NCI-H2171 (cell line): ENCODE measurements around the gene ITGAX.

Experiments
- DNase-seq: peaks from one replicate; lab custom pipeline; 2025; lab: John Stamatoyannopoulos, UW

ITGAX gene

DNA sequence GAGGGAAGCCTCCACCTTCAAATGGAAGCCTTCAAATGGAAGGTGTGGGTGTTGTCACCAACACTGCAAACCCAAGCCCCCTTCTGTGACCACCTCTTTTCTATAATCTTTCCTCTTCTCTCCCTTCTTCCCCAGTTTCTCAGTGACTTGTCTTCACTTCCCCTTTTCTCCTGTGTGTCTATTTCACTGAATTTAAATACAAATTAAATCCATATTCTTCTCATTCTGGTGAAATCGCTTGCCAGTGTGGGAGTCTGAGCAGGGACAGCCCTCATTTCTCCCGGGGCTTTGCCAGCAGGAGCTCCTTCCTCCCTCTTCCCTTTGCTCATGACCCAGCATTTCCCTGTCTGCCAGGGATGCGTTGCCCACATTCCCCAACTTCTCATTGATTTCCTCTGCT, 6.4 kb upstream of the ITGAX start:
- DNase-seq = no peak

DNA sequence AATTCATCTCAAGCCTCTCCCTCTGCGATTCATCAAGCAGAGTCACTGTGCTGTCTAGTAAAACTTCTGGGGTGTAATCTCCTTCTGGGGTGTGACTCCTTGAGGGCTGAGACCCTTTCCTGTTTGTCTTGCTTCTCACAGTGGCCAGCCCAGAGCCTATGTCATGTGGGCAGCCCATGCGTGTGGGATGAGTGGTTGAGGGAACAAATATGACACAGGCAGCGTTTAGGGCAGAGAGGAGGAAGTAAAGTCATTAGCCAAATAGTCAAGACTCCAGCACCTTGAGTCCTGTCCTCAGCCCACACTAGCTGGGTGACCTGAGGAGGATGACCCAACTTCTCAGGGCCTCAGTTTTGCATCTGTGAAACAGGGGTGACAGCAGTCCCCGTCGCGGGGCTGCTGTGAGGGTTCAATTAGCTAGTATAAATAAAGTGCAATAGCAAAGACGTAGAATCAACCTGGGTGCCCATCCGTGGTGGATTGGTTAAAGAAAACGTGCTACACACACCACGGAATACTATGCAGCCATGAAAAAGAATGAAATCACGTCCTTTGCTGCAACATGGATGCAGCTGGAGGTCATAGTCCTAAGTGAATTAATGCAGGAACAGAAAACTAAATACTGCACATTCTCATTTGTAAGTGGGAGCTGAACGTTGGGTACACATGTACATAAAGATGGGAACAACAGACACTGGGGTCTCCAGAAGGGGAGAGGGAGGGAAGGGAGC, 4.5 kb upstream of the ITGAX start:
- DNase-seq = no peak

DNA sequence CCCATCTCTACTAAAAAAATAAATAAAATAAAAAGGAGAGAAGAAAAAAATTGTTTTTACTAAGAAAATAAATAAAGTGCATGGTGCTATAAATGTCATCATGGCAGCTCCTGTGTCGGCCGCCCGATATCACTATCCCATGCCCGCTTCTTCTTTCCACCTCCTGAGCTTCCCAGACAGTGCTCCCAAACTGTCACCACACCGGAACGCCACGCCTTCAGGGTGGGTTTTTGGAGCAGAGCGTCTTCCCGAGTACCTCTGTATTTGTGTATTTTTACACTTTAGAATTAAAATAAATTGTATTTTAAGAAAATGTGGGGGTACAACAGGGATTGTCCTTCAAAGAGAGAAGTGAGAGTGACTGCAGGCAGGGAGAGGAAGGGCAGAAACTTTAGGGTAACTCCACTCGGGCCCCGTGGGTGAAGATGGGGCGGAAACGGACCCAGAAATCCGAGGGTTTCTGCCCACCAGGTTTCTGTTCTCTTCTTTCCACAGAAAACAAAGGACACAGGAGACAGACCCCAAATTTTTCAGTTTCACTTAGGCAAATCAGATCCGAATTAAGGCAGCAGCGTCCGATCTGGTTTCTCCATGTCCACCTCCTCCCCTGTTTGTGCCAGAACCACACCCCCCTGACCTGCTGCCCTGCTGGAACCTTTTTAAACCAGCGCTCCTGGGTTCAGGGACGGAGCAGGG, 3.6 kb upstream of the ITGAX start:
- DNase-seq = no peak

DNA sequence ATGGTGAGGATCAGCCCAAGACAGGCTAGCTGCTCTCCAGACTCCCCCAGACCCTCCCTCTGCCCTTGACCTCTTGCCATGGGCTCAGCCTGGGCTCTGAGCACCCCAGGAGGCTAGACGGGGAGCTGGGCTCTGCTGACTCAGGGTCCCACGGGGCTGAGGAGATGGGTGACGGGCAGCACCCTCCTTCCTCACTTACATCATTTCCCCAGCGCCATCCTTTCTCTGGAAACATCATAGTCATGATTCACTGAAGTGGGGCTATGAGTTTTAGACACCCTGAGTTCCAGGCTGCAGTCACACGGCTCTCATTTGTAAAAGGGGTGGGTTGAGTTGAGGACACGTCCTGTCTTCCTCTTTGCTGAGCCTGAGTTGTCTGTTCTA, 3.0 kb upstream of the ITGAX start:
- DNase-seq = no peak

DNA sequence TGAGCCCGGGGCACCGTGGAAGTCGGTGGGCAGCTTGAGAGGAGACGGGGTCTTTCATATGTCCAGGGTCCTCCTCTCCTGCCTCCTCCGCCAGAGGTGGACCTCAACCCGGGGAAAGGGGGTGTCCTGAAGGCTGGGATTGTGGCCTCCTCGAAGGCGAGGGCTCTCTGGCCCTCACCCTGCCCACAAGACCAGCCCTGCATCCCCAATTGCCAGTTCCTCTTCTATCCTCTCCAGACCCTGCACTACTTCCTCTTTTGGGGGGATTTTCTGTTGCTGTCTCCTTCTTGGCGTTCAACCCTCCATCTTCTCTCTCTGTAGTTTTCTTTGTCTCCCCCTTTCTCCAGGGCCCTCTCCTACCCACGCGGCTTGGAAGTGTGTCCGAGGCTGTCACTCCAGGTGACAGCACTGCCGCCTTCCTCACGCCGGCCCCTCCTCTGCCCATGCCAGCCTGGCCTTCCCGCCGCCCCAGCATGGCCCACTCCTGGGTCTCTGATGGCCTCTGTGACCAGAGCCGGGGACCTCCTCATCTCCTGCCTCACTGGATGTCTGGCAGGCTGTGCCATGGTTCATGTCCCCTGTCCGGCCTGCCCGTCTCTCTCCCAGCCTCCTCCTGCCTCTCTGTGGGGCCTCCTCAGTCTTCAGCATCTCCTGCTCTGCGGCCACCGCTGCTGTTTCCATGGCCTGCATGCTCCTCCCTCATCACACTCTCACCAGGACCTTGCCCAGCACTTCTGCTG, 2.4 kb upstream of the ITGAX start:
- DNase-seq = no peak

DNA sequence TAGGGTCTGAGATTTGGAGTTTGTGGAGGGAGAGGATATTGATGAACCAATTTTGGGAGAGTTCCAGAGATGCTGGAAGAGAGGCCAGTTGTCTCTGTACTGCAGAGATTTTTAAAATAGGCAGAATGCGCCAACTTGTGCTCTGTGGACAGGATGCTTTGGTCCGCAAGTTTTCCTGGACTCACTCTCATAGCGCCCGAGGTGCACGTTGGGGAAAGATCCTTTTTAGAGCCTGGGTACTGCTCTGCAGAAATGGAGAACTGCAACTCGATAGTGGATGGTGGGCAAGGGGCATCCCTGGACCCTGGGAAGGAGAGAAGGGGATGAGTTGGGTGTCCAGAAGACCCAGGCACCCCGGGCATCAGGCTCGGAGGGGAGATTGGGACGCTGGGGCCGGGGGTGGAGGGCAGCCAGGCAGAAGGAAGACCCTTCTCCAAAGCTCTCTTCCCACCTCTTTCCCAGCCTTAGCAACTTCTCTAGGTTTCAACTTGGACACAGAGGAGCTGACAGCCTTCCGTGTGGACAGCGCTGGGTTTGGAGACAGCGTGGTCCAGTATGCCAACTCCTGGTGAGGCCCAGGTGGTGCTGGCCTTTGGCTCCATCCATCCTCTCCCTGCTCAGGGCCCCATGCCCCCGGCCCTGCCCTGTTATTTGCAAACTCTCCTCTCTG, 590 bp downstream of the ITGAX start:
- DNase-seq = no peak

DNA sequence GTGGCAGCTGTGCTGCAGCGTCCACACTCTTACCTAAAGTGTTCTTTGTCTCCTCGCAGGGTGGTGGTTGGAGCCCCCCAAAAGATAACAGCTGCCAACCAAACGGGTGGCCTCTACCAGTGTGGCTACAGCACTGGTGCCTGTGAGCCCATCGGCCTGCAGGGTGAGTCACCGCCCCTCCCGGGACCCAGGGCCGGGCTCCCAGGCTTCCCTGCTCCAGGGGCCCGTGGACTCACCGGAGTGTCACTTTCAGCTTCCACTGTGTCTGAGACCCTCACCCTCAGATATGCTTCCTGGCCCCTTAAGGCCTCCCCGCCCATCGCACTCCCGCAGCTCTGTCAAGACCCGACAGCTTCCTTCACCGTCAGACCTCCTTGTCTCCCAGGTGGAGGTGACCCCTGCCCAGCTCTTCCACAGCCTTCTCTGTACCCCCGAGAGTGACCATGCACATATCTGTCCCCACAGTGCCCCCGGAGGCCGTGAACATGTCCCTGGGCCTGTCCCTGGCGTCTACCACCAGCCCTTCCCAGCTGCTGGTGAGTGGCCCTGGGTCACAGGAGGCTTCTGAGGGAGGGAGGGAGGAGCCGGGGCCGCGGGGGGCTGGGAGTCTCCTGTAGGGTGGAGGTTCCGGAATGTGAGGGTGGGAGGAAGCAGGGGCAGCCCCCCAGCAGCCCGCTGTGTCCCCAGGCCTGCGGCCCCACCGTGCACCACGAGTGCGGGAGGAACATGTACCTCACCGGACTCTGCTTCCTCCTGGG, 1.8 kb downstream of the ITGAX start:
- no peak for DNase-seq

DNA sequence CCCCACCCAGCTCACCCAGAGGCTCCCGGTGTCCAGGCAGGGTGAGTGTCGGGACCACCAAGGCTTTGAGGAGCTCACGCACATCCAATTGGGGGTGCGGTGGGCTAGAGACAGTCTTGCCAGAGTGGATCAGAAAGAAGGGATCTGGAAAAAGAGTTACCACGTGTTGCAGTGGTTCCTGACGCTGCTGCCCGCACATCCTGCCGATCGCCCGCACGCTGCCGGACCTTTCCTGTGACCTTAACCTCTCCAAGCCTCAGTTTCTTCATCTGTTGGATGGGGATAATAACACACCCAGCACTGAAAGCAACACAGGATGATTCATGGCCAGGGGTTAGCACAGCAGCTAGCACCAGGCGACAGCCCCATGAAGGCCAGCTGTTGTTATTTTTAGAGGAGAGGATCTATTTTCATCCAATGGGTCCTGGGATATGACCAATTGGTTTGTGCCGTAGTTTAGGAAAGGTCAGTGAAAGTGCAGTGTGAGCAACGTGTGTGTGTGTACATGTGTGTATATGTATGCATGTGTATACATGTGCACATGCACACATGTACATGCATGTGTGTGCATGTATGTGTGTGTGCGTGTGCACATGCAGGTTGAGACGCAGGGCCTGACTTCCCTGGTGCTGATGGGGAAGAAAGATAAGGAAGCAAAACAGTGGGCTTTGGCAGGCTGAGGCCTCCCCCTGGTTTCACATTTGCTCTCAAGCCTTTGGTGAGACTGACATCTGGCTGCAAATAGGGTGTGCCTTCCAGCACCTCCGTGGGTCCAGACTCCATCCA, 2.5 kb downstream of the ITGAX start:
- no peak for DNase-seq

DNA sequence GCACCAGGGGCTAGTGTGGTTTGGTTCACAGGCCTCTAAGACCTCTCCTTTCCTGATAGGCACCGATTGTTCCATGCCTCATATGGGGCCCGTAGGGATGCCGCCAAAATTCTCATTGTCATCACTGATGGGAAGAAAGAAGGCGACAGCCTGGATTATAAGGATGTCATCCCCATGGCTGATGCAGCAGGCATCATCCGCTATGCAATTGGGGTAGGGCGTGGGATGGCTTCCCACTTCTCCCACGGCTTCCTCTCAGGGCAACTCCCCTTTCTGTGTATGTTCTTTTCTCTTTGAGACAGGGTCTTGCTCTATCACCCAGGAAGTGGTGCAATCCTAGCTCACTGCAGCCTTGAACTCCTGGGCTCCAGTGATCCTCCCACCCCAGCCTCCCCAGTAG, 5.3 kb downstream of the ITGAX start:
- no peak for DNase-seq

DNA sequence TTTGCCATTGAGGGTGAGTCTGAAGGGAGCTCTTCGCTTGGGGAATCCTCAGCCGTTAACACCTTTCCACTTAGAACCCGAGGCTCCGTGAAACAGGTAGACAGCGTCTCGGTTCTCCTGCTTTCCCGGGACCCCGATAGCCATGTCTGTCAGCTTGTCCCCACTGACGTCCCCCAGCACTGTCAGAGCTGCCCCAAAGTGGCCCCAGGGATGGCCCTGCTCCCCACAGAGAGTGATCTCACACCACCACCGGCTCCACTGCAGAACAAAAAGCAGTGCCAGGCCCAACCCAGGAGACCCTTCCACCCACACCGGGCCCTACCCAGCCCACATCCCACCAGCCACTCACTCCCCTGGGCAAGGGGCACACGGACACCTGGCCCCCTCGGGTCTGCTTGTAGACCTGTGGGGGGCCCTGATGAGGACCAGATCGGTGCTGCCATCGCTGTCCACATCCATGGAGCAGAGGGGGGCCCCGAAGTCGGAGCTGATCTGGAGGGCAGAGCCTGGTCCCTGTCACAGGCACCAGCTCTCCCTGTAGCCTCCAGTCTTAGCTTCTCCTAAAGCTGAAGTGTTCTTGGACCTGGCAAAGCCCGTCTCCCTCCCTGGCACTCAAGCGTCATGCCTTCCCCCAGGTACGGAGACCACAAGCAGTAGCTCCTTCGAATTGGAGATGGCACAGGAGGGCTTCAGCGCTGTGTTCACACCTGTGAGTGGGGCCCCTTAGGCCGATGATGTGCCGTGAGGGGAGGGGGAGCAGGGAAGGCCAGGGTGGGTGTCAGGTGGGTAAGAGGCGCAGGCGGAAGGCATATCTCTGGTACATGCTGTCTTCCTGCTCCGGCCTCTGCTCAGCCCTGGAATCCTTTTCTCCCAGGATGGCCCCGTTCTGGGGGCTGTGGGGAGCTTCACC, 6.5 kb downstream of the ITGAX start:
- no peak for DNase-seq

DNA sequence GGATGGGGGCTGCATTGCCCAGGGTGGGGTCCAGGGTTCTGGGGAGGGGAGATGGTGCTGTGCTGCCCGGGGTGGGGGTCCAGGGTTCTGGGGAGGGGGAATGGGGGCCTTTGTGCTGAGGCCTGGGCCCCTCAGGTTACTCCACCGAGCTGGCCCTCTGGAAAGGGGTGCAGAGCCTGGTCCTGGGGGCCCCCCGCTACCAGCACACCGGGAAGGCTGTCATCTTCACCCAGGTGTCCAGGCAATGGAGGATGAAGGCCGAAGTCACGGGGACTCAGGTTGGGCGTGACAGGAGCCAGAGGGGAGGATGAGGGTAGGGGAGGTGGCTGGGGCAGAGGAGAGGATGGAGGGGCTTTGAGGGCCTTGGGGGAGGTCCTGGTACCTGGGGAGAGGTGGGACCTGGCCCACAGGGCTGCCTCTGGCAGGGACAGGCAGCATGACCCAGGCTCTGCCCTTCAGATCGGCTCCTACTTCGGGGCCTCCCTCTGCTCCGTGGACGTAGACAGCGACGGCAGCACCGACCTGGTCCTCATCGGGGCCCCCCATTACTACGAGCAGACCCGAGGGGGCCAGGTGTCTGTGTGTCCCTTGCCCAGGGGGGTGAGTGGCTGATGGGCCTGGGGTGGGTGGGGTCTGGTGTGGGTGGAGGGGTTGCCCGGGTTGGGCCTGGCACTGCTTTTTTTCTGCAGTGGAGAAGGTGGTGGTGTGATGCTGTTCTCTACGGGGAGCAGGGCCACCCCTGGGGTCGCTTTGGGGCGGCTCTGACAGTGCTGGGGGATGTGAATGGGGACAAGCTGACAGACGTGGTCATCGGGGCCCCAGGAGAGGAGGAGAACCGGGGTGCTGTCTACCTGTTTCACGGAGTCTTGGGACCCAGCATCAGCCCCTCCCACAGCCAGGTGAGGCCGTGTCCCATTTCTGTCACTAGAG, 7.8 kb downstream of the ITGAX start:
- no peak for DNase-seq

DNA sequence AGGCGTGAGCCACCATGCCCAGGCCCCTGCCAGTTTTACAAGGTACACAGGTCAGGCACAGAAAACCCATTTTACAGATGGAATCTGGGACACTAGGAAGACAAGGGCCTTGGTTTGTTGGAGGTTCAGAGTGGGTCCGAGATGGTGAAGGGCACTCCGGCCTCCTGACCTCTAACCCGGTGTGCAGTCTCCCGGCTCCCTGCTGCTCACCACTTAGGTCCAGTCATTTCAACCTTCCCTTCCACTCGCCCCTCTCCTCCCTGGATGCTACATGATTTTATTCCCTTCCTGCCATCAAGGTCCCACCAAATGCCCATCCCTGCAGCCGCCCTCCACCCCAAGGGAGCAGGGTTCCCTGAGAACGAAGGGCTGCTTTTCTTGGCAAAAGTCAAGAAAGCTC, 8.7 kb downstream of the ITGAX start:
- no peak for DNase-seq

DNA sequence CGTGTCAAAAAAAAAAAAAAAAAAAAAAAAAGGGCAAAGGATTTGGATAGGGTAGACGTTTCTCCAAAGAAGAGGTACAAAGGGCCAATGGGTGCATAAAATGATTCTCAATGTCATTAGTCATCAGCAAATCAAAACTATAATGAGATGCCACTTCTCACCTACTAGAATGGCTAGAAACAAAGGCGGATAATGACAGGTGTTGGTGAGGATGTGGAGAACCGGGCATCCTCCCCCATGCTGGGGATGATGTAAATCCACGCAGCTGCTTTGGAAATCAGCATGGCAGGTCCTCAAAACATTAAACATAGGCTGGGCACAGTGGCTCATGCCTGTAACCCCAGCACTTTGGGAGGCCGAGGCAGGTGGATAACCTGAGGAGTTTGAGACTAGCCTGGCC, 9.4 kb downstream of the ITGAX start:
- DNase-seq = no peak

DNA sequence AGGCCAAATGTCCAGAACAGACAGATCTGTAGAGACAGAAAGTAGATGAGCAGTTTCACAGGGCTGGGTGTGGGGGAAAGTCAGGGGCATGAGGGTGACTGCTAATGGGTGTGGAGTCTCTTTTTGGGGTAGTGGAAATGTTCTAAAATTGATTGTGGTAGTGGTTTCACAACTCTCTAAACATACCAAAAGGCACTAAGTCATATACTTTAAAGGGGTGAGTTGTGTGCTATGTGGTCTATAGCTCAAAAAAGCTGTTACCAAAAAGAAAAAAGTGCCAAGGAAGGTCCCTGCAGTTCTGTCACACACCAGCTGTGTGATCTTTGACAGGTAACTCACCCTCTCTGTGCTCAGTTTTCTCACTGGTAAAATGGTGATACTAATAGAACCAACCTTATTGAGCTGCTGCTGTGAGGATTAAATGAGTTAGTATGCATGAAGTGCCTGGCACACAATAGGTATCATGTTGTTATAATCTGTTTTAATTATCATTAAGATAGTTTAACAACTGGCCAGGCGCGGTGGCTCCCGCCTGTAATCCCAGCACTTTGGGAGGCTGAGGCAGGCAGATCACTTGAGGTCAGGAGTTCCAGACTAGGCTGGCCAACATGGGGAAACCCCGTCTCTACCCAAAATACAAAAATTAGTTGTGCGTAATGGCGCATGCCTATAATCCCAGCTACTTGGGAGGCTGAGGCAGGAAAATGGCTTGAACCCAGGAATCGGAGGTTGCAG, 10.3 kb downstream of the ITGAX start:
- no peak for DNase-seq

DNA sequence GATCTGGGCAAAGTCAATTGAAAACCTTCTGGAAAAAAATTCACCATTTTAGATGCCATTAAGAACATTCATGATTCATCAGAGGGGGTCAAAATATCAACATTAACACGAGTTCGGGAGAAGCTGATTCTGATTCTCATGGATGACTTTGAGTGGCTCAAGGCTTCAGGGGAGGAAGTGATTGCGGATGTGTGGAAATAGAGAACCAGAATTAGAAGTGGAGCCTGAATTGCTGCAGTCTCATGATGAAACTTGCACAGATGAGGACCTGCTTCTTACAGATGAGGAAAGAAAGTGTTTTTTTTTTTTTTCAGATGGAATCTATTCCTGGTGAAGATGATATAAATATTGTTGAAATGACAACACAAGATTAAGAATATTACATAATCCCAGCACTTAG, 12.9 kb downstream of the ITGAX start:
- DNase-seq = no peak

DNA sequence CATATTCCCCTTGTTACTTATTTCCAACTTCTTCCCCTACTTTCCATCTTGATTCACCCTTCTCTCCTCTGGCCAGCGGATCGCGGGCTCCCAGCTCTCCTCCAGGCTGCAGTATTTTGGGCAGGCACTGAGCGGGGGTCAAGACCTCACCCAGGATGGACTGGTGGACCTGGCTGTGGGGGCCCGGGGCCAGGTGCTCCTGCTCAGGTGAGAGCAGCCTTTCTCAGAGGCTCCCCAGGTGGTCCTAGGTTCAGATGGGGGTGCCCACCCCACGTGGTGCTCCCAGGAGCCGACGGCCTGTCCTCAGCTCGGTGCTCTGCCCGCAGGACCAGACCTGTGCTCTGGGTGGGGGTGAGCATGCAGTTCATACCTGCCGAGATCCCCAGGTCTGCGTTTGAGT, 16.0 kb downstream of the ITGAX start:
- DNase-seq = no peak

DNA sequence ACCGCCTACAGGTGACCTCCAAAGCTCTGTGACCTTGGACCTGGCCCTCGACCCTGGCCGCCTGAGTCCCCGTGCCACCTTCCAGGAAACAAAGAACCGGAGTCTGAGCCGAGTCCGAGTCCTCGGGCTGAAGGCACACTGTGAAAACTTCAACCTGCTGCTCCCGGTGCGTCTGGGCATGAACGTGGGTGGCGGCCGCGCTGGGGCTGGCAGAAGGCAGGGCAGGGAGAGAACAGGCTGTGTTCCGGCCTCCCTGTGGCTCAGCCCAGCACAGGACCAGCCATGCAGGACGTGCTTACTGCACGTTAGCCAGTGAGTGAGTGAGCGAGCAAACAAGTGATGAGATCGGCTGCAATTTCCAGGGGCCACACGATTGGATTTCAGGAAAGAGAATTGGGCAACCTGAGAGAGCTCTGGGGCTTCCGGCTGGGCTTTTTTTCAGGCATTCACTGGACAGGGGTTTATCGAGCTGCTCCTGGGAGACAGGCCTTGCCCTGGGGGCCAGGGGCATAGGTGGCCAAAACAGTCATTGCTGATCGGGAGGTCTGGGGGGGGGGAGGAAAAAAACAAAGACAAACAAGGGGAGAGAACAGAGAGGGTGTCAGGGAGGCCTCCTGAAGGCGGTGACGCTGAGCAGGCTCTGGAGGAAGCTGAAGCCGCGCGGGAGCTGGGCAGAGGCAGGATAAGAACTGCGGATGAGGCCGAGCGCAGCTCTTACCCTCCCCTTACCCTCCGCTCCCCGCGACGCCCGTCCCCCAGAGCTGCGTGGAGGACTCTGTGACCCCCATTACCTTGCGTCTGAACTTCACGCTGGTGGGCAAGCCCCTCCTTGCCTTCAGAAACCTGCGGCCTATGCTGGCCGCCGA, 16.9 kb downstream of the ITGAX start:
- DNase-seq = no peak
